Neural progenitor cell (in vitro differentiated cells): ENCODE results near the gene EID3. TPM values are rescaled to one million over a fixed set of nuclear protein-coding genes. Genes with fewer than 3 reads are reported as not detected.

Source experiments
- DNase-seq: peaks from one replicate; pipeline ENCODE4 v3.0.0-alpha.2; 2016; ENCODE audit warnings: low spot score
- H2AFZ ChIP-seq: fragments of 200-600 bp; sonication (generic); replicated peaks from 2 replicates; pipeline ENCODE4 v1.6.1; 2016; ENCODE audit warnings: antibody characterized with exemption
- H3F3A ChIP-seq: fragments of 200-600 bp; sonication (generic); 2 replicates; pipeline ENCODE4 v1.6.1; 2016; ENCODE audit warnings: antibody characterized with exemption, low read depth
- H3K27ac ChIP-seq: fragments of 200-600 bp; sonication (generic); 2 replicates; pipeline ENCODE4 v1.5.1; 2016; ENCODE audit warnings: mild to moderate bottlenecking
- H3K27me3 ChIP-seq: fragments of 200-600 bp; sonication (generic); 2 replicates; pipeline ENCODE4 v1.6.1; 2016; ENCODE audit warnings: mild to moderate bottlenecking, moderate library complexity
- H3K36me3 ChIP-seq: fragments of 200-600 bp; sonication (generic); 2 replicates; pipeline ENCODE4 v1.5.1; 2016
- H3K4me1 ChIP-seq: fragments of 200-600 bp; sonication (generic); 2 replicates; pipeline ENCODE4 v1.6.1; 2016; ENCODE audit warnings: mixed run types
- H3K4me2 ChIP-seq: fragments of 200-600 bp; sonication (generic); 2 replicates; pipeline ENCODE4 v1.6.1; 2016
- H3K4me3 ChIP-seq: fragments of 200-600 bp; sonication (generic); 2 replicates; pipeline ENCODE4 v1.5.1; 2016
- H3K79me2 ChIP-seq: fragments of 200-600 bp; sonication (generic); 2 replicates; pipeline ENCODE4 v1.6.1; 2016; ENCODE audit warnings: low read depth
- H3K9ac ChIP-seq: fragments of 200-600 bp; sonication (generic); 2 replicates; pipeline ENCODE4 v1.6.1; 2016
- H3K9me3 ChIP-seq: fragments of 200-600 bp; sonication (generic); 2 replicates; pipeline ENCODE4 v1.5.1; 2016; ENCODE audit warnings: low read depth
- H4K20me1 ChIP-seq: fragments of 200-600 bp; sonication (generic); 2 replicates; pipeline ENCODE4 v1.6.1; 2016; ENCODE audit warnings: low read depth
- H3K27ac Mint-ChIP-seq: 3 replicates; pipeline ENCODE4 v1.8.0; 2021; ENCODE audit warnings: mixed read lengths
- H3K27me3 Mint-ChIP-seq: 2 replicates; pipeline ENCODE4 v1.8.0; 2022; ENCODE audit warnings: low read depth, mild to moderate bottlenecking, inconsistent platforms, moderate library complexity, mixed read lengths; ENCODE audit not compliant: insufficient read depth
- H3K36me3 Mint-ChIP-seq: 3 replicates; pipeline ENCODE4 v1.8.0; 2021; ENCODE audit warnings: mixed read lengths
- H3K4me1 Mint-ChIP-seq: 3 replicates; pipeline ENCODE4 v1.8.0; 2021; ENCODE audit warnings: mixed read lengths
- H3K4me3 Mint-ChIP-seq: 3 replicates; pipeline ENCODE4 v1.8.0; 2021; ENCODE audit warnings: mild to moderate bottlenecking, moderate library complexity, mixed read lengths
- H3K9me3 Mint-ChIP-seq: 3 replicates; pipeline ENCODE4 v1.8.0; 2020; ENCODE audit warnings: mixed read lengths
- CTCF ChIP-seq: fragments of 200-600 bp; sonication (generic); IDR thresholded peaks from 2 replicates; pipeline ENCODE4 v1.5.1; 2017; ENCODE audit warnings: antibody characterized with exemption, mild to moderate bottlenecking
- EZH2 ChIP-seq: fragments of 200-600 bp; sonication (generic); IDR thresholded peaks from 2 replicates; pipeline ENCODE4 v1.6.1; 2017; ENCODE audit warnings: antibody characterized with exemption, mild to moderate bottlenecking, moderate library complexity
- EZH2phosphoT487 ChIP-seq: fragments of 200-600 bp; sonication (generic); IDR thresholded peaks from 2 replicates; pipeline ENCODE4 v1.6.1; 2017; ENCODE audit warnings: antibody characterized with exemption
- total RNA-seq: library from RNA; depleted of rRNA; stranded (reverse); fragments of >200 nt; gene quantifications from 2 replicates; pipeline ENCODE4 v1.2.3, GENCODE V29; 2015; ENCODE audit warnings: low replicate concordance

EID3 gene
- total RNA-seq, 1 donor from 2014 or later, result 8.0 TPM

- Histone ChIP-seq H3K4me2 (no peak overlapping the region), H3K79me2 (peaks cover 4% of the 10 kb centered on the region), H3K4me3 (no peak overlapping the region), H3K27me3 (no peaks in the 10 kb centered on the region), H3K27ac (no peak overlapping the region), H3K36me3 (peaks cover 71% of the 10 kb centered on the region), H3K4me1 (no peaks in the 10 kb centered on the region), H2AFZ (no peak overlapping the region), H3K9me3 (no peaks in the 10 kb centered on the region), H3F3A (no peaks in the 10 kb centered on the region), H4K20me1 (no peaks in the 10 kb centered on the region), H3K9ac (no peak overlapping the region)
- Mint-ChIP-seq H3K4me3 (no peak overlapping the region), H3K36me3 (peaks cover 40% of the 10 kb centered on the region), H3K27me3 (no peaks in the 10 kb centered on the region), H3K27ac (no peak overlapping the region), H3K4me1 (no peaks in the 10 kb centered on the region), H3K9me3 (no peaks in the 10 kb centered on the region)
- no peak for DNase-seq
- no peak for TF ChIP-seq CTCF
- TF ChIP-seq EZH2phosphoT487, result no peak
- no peak for TF ChIP-seq EZH2
Measured at GRCh38 chr12:104317538-104318210, 14.1 kb downstream of the EID3 start.

- Histone ChIP-seq H3K27ac (no peak overlapping the region), H3K79me2 (peaks cover 4% of the 10 kb centered on the region), H3K4me1 (no peaks in the 10 kb centered on the region), H3K27me3 (no peaks in the 10 kb centered on the region), H2AFZ (no peak overlapping the region), H3F3A (no peaks in the 10 kb centered on the region), H4K20me1 (no peaks in the 10 kb centered on the region), H3K4me3 (no peak overlapping the region), H3K9me3 (no peaks in the 10 kb centered on the region), H3K9ac (no peak overlapping the region), H3K36me3 (peaks cover 61% of the 10 kb centered on the region), H3K4me2 (no peak overlapping the region)
- Mint-ChIP-seq H3K4me3 (no peak overlapping the region), H3K27ac (no peak overlapping the region), H3K27me3 (no peaks in the 10 kb centered on the region), H3K9me3 (peaks cover 3% of the 10 kb centered on the region), H3K4me1 (no peaks in the 10 kb centered on the region), H3K36me3 (peaks cover 35% of the 10 kb centered on the region)
- no peak for TF ChIP-seq CTCF
- TF ChIP-seq EZH2phosphoT487, result no peak
- no peak for TF ChIP-seq EZH2
- no peak for DNase-seq
Measured at GRCh38 chr12:104319028-104319427, 15.5 kb downstream of the EID3 start.

GRCh38 chr12:104319918-104320626 lies 16.5 kb downstream of the EID3 start:
- no peak overlapping the region for H3K4me3 ChIP-seq
- no peak for DNase-seq
- no peaks in the 10 kb centered on the region for H3K4me1 Mint-ChIP-seq
- H3K36me3 Mint-ChIP-seq, result peaks cover 39% of the 10 kb centered on the region
- H3K27ac ChIP-seq, result no peak overlapping the region
- H3K36me3 ChIP-seq, result peaks cover 55% of the 10 kb centered on the region
- H3K9me3 ChIP-seq, result no peaks in the 10 kb centered on the region
- no peak overlapping the region for H3K9ac ChIP-seq
- peaks cover 4% of the 10 kb centered on the region for H3K79me2 ChIP-seq
- no peak overlapping the region for H2AFZ ChIP-seq
- H3K27me3 Mint-ChIP-seq, result no peaks in the 10 kb centered on the region
- TF ChIP-seq EZH2, result no peak
- TF ChIP-seq CTCF, result no peak
- no peak for TF ChIP-seq EZH2phosphoT487
- no peak overlapping the region for H3K27ac Mint-ChIP-seq
- H3K4me3 Mint-ChIP-seq, result no peak overlapping the region
- peaks cover 6% of the 10 kb centered on the region for H3K9me3 Mint-ChIP-seq
- no peaks in the 10 kb centered on the region for H3F3A ChIP-seq
- no peak overlapping the region for H3K4me2 ChIP-seq
- H3K27me3 ChIP-seq, result no peaks in the 10 kb centered on the region
- H3K4me1 ChIP-seq, result no peaks in the 10 kb centered on the region
- no peaks in the 10 kb centered on the region for H4K20me1 ChIP-seq
